IPS-NIHi11 (cell line): ENCODE results near the gene ERFE.

ENCODE experiments used
- DNase-seq: peaks from one replicate; pipeline ENCODE4 v3.0.0; 2012; ENCODE audit warnings: mixed read lengths, low spot score

The ERFE gene

GRCh38 chr2:238140040-238140439, 18.7 kb upstream of the ERFE start:
- no peak for DNase-seq

GRCh38 chr2:238140721-238141540, 17.8 kb upstream of the ERFE start:
- DNase-seq = no peak

DNA sequence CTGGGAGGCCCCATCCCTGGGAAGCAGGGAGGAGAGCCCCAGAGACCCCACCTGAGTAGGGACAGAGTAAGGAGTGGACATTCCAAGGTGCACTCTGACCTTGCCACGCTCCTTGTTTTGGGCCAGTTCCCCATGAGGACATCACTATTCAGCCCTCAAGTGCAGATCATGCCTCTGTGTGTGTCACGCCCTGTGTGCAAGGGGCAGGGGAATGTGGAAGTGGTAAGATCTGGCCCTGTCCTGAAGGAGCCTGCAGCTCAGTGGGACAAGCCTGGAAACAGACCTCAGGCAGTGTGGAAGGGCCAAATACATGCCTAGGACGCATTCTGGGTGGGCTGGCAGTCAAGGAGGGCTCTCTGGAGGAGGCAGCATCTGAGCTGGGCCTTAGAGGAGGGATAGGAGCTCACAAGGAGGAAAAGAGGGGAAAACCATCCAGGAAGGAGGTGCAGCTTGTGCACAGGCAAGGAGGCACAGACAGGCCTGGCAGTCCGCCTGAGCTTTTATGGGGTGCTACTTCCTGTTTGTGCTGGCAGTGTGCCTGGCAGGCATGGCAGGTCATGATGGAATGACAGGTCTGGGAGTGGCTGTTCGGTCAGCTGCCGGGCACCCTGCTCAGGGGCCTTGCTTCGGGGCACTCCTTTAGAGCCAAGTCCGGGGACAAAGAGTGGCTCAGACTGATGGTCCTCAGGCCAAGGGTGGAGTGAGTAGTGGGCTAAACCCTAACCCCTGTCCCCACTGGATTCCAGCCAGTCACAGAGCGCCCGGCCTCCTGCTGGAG, 17.0 kb upstream of the ERFE start:
- DNase-seq = no peak

DNA sequence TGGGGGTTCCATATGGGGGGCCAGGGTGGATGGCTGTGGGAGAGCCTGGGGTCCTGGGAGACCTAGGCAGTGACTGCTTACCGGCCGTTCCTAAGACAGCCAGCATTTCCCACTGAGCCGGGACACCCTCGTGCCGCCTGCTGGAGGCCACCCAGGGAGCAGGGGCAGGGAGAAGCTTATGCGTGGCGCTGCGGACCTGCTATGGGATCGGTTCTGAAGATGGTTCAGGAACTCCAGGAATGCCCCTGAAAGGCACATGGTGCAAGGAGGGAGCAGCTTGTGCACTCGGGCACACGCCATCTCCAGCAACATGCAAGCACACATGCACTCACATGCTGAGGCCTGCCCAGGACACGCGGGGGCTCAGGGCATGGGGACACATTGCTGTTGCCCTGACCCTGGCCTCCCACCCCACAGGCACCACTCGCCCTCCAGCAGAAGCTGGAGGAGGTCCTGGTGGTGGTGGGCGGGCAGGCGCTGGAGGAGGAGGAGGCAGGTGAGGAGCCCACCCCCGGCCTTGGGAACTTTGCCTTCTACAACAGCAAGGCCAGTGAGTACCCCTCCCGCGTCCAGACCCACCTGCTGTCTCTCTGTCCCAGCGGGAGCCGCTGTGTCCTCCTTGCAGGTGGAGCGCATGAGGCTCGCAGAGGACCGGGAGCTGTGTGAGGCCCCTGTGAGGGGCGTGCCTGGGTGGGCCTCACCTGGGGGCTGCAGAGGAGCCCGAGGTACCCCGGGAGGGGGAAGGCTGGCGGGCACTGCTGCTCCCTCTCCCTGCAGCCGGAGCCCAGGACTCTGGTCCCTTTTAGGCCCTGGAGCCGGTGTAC, 16.2 kb upstream of the ERFE start:
- DNase-seq = no peak

- no peak for DNase-seq
These were observed 15.4 kb upstream of the ERFE start for GRCh38 chr2:238143239-238143951.

GRCh38 chr2:238144262-238144661, 14.5 kb upstream of the ERFE start:
- no peak for DNase-seq

DNA sequence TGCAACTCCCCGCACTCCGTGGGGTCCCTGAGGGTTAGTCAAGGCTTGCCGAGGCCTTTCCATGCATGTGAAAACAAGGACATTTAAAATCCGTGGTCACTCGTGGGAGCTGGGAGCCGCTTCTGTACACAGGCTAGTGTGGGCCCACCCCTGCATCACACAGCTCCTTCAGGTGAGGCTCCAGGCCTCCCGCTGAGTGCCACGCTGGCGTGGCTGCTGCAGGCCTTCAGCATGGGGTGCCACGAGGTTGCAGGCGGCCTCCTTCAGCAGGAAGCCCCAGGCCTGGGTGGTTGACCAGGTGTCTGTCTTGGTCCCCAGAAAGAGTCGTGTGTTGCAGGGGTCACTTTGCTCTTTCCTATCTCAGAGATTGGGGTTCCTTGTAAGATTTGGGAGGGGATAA, 13.7 kb upstream of the ERFE start:
- no peak for DNase-seq

DNA sequence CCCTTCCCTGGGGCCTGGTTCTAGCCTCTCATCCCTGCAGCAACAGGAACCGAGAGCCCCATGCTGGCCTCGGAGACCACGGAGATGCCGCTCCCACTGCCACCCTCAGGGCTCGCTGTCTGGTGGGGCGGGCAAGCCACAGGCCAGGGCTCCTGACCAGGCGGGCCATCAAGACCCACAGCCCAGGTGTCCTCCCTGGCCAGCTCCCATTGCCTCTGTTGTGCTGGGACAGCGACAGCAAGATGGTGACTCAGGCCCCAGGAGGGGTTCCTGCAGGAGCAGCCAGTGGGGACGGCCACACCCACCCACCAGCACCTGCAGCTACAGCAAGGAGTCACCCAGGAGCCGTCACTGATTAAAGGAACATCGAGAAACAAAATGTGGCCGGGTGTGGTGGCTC, 12.9 kb upstream of the ERFE start:
- no peak for DNase-seq

DNA sequence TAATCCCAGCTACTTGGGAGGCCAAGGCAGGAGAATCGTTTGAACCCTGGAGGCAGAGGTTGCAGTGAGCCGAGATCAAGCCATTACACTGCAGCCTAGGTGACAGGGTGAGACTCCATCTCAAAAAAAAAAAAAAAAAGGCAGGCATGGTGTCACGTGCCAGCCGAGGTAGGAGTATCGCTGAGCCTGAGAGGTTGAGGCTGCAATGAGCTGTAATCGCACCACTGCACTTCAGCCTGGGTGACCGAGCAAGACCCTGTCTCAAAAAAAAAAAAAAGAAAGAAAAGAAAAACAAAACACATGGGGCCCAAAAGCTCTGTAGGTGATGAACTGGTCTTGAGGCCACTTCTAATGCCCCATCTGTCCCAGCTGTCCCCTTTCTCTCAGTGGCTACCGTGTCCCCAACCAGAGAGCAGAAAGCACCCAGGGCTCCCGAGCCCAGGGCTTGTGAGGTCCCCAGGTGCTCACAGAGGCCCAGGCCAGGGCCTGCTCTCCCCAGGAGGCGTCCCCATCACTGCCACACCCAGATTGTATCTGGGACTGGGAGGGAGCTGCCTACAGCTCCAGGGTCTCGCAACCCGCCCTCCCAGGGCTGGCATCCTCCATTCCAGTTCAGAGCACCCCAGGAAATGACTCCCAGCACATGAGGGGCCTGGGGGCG, 11.8 kb upstream of the ERFE start:
- DNase-seq = no peak

- DNase-seq = no peak
These were observed 9.8 kb upstream of the ERFE start for GRCh38 chr2:238148981-238149380.

DNA sequence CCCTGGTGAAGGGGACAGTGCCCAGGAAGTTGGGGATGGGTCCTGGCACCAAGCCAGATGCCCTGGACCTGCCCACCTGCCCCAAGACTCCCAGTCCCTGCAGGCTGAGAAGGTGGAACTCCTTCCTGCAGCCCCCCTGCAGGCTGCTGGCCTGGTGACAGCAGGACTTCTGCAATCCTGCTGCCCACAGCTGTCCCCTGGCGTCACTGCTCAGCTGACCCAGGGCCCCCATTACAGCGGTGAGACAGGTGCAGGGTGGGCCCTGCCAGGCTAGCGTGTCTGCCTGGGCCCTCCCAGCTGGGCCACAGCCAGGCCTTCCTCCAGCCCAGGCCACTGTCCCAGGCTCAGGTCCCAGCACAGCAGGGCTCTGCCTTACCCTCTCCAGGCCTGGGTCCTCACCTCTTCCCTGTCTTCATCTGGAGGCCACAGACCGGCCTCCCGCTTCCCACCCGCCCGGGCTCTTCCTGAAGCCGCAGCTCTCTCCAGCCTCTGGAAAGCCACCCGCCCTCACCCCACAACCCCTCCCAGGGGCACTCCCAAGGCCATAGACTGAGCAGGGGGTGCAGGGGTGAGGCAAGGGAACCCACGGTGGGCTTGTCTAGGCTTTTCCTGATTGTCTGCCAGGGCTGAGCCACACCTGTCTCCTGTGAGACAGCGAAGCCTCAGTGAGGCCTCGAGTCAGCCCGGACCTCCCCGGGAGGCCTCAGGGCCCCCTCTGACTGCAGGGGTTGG, 8.8 kb upstream of the ERFE start:
- DNase-seq = no peak

GRCh38 chr2:238150686-238151085, 8.1 kb upstream of the ERFE start:
- no peak for DNase-seq

- no peak for DNase-seq
These were observed 7.6 kb upstream of the ERFE start for GRCh38 chr2:238151205-238151604.

DNA sequence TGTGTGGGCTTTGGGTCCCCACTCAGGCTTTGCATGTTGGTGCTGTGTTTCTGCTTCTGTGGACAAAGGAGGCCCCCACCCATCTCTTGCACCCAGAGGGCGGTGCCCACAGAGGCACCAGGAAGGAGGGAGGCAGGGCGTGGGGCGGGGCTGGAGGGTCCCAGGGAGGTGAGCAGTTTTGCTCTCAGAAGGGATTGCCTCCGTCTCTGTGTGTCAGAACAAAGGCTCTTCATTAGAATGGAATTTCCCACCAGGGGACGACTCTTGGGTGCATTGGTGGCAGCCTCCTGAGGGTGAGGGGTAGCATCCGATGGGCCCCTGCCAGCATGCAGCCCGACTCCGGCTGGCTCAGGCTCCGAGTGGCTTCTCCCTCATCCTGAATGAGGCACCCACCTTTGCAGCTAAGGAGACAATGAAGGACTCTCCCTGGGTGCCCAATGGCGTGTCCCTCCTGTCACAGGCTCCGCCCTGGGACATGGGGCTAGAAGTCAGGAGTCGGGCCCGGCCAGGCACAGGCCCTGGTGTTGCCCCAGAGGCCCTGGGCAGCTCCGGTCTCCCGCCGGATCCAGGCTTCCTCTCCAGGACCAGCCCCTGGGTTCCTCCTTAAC, 7.0 kb upstream of the ERFE start:
- DNase-seq = peak; percentile 52

GRCh38 chr2:238152771-238153688, 5.7 kb upstream of the ERFE start:
- peak; percentile 46 for DNase-seq

GRCh38 chr2:238154570-238154969, 4.2 kb upstream of the ERFE start:
- DNase-seq = no peak

GRCh38 chr2:238155051-238155760, 3.6 kb upstream of the ERFE start:
- DNase-seq = peak; percentile 49
